ENCODE measurements around the gene TBL3.

DNA sequence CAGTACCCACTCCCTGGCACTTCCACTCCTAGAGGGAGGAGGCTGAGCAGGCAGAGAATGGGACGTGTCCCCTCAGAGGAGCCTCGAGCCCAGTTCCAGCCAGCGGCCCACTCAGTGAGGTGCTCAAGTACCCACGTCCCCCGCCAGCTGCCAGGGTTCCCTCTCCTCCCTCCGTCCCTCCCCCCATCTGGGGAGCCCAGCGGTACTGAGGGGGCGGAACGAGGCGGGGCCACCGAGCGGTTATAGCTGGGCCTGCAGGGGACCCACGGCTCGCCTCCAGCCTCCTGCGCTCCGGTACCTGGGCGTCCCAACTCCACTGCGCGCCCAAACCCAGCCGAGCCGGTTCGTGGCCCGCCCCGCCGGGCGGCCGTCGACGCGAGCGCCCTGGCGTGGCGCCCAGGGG, 47.7 kb downstream of the TBL3 start, which contains the start of gene NPW:
- peak in 1 of 6 experiments; percentile 4 for TF ChIP-seq CTCF (IDR thresholded peaks at IDR 0.05)
- no peak for TF ChIP-seq POLR2AphosphoS5 (IDR thresholded peaks at IDR 0.05)
- TF ChIP-seq POLR2A (IDR thresholded peaks at IDR 0.05): no peak
- TF ChIP-seq EP300 (IDR thresholded peaks at IDR 0.05): no peak

Data from upper lobe of left lung (tissue), 4 donors.